C4-2B (cell line): Measurements from ENCODE around the gene VRTN.

Experiments used
- H3K27ac ChIP-seq: fragments of 450-650 bp; 2 replicates; pipeline ENCODE4 v1.5.1; 2017
- ZFX ChIP-seq: fragments of 450-650 bp; IDR thresholded peaks from 2 replicates; pipeline ENCODE4 v1.6.1; 2017
- TF ChIP-seq, protein P1 (sequence below): fragments of 450-650 bp; conservative IDR thresholded peaks from 2 replicates; pipeline ENCODE4 v1.5.1; 2017; ENCODE audit warnings: mild to moderate bottlenecking

VRTN gene

DNA sequence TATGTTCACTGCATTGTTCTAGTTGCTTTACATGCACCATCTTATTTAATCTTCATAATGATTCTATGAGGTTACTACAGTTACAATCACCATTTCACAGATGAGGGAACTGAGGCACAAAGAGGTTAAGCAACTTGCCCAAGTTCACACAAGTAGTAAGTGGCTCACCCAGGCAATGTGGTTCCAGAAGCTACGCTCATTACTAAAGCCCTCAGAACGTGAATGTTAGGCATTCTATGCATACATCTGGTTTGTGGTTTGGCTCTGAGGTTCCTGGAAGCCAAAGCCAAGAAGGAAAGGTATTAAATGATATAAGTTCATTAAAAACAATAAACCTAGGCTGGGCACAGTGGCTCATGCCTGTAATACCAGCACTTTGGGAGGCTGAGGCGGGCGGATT lies 14.4 kb upstream of the VRTN start:
- TF ChIP-seq, protein P1, sequence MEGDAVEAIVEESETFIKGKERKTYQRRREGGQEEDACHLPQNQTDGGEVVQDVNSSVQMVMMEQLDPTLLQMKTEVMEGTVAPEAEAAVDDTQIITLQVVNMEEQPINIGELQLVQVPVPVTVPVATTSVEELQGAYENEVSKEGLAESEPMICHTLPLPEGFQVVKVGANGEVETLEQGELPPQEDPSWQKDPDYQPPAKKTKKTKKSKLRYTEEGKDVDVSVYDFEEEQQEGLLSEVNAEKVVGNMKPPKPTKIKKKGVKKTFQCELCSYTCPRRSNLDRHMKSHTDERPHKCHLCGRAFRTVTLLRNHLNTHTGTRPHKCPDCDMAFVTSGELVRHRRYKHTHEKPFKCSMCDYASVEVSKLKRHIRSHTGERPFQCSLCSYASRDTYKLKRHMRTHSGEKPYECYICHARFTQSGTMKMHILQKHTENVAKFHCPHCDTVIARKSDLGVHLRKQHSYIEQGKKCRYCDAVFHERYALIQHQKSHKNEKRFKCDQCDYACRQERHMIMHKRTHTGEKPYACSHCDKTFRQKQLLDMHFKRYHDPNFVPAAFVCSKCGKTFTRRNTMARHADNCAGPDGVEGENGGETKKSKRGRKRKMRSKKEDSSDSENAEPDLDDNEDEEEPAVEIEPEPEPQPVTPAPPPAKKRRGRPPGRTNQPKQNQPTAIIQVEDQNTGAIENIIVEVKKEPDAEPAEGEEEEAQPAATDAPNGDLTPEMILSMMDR = no peak
- TF ChIP-seq ZFX = no peak
- no peak overlapping the region for H3K27ac ChIP-seq

DNA sequence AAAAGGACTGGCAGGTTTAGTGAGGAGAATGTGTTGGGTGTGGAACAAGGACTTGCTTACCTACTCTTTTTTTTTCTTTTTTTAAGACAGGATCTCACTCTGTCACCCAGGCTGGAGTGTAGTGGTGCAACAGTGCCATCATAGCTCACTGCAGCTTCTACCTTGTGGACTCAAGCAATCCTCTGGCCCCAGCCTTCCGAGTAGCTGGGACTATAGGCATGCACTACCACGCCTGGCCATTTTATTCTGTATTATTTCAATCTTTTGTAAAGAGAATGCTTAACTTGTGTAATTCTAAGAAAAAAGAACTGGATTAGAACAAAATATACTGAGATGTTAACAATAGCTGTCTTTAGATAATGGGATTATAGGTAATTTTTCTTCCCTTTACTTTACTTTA lies 1.9 kb upstream of the VRTN start:
- TF ChIP-seq, protein P1 = no peak
- TF ChIP-seq ZFX = no peak
- no peak overlapping the region for H3K27ac ChIP-seq

DNA sequence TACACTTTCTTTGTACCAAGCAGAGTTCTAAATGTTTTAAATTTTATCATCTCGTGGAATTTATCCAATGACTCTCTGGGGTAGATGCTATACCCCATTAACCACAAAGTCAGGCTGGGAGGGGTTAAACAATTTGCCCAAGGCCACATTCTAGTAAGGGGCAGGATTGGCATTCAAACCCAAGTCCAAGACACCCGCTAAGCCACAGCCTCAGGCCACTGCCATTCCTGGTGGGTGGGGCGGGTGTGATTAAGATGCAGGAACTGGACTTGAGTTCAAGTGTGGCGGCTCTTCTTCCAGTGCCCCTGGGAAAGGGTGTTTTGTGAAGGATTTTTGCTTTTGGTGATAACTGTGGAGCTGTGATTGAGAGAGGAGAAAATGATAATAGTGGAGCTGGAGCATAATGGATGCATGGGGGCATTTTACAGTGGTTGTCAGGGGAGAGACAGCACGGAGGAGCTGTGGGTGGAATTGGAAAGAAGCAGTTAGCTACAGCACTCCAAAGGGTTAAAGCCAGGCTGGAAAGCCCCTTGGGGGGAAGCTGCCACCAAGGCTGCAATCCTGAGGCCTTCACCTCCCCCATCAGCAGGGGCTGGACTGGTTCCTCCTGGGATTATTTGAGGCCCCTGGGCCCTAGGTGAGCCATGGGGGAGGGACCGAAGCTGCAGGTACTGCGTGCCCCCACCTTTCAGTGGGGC lies 1.0 kb upstream of the VRTN start:
- no peak overlapping the region for H3K27ac ChIP-seq
- TF ChIP-seq, protein P1 = no peak
- no peak for TF ChIP-seq ZFX

DNA sequence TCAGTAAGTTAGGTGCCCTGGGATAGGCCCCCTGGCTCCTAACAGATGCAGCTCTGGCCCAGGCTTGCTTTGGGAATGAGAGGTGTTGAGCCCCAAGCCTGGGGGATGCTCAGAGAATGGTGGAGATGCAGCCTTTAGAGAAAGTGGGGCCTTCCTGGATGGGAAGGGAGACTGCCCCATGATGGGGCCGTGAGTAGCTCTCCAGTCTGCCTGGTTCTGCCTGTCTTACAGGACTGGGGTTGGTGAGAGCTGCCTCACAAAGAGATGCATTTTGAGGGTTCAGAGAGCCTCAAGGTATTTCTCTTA lies 523 bp upstream of the VRTN start:
- TF ChIP-seq, protein P1 = no peak
- TF ChIP-seq ZFX = no peak
- H3K27ac ChIP-seq = no peak overlapping the region

- no peak overlapping the region for H3K27ac ChIP-seq
- TF ChIP-seq, protein P1 = no peak
- no peak for TF ChIP-seq ZFX
Measured at GRCh38 chr14:74348735-74349463, 628 bp downstream of the VRTN start.

DNA sequence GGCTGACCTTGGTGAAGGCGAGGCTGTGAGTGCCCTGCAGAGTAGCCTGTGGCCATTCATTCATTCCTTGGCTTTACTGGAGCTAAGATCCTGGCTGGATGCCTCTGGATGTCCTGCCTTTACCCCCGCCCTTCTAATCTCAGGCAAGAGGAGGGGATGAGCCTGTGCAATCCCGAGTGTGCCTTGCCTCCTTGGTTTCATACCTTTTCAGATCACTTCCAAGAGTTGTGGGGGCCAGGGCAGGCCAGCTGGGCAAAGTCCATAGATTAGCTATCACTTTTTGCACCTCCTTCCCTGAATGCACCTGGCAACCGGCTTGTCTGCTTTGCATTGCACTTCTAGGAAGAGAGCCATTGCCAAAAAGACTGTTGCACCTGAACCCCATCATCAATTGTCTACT lies 1.5 kb downstream of the VRTN start:
- H3K27ac ChIP-seq = no peak overlapping the region
- TF ChIP-seq, protein P1 = no peak
- TF ChIP-seq ZFX = no peak

DNA sequence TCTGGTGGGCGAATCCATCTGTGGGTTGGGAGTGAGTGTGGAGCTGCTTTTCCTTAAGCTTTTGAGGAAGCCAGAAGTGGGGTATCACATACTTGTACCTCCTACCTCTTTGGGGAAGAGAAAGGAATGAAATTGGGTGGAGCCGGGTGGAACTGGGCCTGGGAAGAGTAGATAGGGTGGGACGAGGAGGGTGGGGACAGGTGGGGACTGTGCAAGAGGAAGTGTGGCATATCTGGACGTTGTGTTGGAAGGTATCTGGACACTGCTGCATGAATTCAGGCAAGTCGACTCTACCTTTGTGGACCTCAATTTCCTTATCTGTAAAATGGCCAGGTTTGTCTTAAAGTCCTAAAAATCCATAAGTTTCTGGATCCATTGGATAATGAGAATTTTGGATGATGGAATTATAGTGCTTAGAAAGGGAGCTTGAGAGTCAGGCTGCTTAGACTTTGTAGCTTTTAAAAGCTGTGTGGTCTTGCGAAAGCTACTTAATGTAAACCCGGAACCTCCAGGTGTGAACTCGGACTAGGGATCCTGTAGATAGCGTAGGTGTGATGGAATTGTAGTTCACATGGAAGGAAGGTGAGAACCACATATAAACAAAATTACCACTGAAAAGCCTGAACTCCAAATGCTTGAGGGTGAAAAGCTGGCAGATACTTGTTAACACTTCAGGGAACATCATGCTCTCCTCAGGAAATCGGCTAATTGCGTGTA lies 2.1 kb downstream of the VRTN start:
- TF ChIP-seq, protein P1 = no peak
- no peak for TF ChIP-seq ZFX
- no peak overlapping the region for H3K27ac ChIP-seq
